RPMI7951 (cell line): ENCODE measurements around the gene RIMBP3B. TPM values are rescaled to one million over a fixed set of nuclear protein-coding genes. Genes with fewer than 3 reads are reported as not detected.
"Not testable (repeated sequence)": the region's sequence is repeated elsewhere in the genome, so short reads cannot be mapped to it uniquely, and the experiment has no call there.

ENCODE experiments used
- DNase-seq: peaks from one replicate; pipeline ENCODE4 v3.0.0-alpha.2; 2012; ENCODE audit warnings: low read depth
- total RNA-seq: library from RNA; depleted of rRNA; stranded (reverse); fragments of >200 nt; shearing (Covaris generic); gene quantifications from 2 replicates; pipeline ENCODE4 v1.2.3, GENCODE V29; 2014; rRNA removed

Gene RIMBP3B, protein sequence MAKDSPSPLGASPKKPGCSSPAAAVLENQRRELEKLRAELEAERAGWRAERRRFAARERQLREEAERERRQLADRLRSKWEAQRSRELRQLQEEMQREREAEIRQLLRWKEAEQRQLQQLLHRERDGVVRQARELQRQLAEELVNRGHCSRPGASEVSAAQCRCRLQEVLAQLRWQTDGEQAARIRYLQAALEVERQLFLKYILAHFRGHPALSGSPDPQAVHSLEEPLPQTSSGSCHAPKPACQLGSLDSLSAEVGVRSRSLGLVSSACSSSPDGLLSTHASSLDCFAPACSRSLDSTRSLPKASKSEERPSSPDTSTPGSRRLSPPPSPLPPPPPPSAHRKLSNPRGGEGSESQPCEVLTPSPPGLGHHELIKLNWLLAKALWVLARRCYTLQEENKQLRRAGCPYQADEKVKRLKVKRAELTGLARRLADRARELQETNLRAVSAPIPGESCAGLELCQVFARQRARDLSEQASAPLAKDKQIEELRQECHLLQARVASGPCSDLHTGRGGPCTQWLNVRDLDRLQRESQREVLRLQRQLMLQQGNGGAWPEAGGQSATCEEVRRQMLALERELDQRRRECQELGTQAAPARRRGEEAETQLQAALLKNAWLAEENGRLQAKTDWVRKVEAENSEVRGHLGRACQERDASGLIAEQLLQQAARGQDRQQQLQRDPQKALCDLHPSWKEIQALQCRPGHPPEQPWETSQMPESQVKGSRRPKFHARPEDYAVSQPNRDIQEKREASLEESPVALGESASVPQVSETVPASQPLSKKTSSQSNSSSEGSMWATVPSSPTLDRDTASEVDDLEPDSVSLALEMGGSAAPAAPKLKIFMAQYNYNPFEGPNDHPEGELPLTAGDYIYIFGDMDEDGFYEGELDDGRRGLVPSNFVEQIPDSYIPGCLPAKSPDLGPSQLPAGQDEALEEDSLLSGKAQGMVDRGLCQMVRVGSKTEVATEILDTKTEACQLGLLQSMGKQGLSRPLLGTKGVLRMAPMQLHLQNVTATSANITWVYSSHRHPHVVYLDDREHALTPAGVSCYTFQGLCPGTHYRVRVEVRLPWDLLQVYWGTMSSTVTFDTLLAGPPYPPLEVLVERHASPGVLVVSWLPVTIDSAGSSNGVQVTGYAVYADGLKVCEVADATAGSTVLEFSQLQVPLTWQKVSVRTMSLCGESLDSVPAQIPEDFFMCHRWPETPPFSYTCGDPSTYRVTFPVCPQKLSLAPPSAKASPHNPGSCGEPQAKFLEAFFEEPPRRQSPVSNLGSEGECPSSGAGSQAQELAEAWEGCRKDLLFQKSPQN (N-terminal part only)
- 0.20 TPM in 1 of 2 replicates, not detected in the other for total RNA-seq

GRCh38 chr22:21383701-21384467 is at the start of gene RIMBP3B:
RIMBP3B (plus strand) TSS chr22:21383751; CDS start chr22:21383859, 108 bp downstream.
- DNase-seq = not testable (repeated sequence)

DNA sequence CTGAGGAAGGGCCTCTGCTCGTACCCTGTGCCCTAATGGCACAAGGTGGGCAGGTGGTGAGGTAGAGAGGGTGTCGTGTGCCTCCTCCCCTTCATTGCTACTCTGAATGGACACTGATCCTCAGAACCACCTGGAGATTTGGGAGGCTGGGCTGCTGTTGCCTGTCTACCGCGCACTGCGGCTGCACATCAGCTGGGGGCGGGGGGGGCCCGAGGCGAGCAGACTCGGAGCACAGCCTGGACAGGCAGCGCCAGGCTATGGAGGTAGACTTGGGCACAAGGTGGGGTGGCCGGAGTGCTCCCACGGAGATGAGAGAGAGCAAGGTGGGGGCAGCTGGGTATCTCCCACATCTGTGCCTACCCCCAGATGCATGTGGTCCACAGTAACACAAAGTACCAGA is 26.0 kb upstream of the RIMBP3B start:
- DNase-seq = not testable (repeated sequence)

DNA sequence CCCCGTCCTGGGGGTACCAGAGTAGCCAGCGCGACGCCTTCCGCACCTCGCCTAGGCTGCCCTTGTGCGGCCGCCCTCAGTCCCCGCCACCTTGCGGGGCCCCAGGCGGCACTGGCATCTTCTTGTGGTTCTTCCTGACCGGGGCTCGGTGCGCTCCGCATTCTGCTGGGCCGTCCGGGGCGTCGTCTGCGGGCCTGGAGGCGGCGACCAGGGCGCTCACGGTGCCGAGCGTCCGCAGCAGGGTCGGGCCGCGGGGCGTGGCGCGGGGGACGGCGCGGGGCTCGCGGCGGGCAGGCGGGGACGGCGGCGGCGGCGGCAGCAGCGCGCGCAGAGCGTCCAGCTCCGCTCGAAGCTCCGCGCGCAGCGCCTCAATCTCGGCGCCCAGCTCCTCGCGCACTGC is 23.0 kb upstream of the RIMBP3B start:
- DNase-seq = not testable (repeated sequence)

DNA sequence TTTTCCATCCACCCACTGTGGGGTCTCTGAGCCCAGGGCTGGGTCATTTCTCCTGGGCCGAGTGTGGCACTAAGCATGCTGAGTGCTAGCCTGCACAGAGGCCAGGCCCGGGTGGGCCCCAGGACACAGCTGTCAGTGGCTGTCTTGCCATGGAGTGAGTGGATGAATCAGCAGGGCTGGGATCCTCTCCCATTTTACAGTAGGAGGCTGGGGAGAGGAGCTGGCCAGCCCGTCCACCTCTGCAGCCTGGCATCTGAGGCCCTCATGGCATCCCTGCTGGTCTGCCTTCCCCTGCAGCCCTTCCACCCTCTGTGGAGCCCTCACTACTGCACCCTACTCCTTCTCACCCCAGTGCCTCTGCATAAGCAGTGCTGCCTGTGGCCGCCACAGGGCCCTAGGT is 21.1 kb upstream of the RIMBP3B start:
- DNase-seq = not testable (repeated sequence)

DNA sequence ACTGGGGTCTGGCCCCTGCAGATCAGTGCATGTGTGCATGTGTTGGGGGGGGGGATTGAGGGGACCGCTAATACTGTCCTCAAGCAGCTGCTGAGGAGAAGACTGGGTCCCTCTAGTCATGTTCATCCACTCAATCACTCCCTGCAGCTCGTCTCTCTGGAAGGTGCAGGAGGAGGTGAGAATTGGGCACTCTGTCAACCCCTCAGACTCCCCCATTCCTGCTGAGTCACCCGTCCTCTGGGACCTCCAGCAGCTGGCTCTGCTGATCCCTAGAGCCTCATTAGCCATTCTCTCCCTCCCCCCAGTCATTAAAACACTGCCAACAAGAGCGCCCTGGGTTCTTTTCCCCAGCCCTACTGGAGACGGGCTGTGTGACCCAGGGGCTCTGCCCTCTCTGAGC is 20.5 kb upstream of the RIMBP3B start:
- peak; percentile 0 for DNase-seq

DNA sequence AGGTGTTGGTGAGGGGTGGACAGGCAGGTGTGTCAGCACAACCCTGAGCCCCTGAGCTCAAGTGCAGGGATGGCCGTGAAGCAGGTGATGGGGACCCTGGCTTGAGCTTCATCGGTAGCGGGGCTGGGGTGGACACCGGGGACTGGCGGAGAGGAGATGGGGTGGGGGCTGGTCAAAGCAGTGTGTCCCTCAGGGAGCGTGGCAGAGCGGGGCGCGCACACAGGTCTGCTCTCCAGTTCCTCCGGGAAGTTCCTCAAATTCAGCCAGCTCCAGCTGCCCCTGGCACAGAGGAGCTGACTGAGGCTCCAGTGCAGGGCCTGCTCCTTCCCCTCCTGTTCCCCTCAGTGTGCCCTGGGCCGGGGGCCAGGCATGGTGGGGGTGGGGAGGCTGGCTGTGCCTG is 19.7 kb upstream of the RIMBP3B start:
- DNase-seq = not testable (repeated sequence)

- not testable (repeated sequence) for DNase-seq
Measured at GRCh38 chr22:21364362-21364761, 19.2 kb upstream of the RIMBP3B start.

DNA sequence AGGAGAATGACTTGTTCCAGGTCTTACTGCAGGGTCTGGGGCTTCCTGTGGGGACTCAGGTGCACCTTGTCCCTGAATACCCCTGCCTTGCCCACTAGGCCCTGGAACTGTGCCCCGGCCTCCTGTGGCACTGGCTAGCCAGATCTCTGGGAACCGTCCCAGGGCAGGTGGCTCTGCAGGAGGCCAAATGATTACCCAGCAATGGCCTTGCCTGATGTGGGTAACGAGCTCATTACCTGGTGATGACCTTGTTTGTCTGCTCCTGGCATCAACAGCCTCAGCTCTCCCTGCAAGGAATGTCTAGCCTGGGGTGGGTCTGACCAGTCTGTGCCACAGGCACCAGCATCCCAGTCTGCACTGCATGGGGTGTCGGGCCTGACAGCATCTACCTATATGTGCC is 18.2 kb upstream of the RIMBP3B start:
- DNase-seq = not testable (repeated sequence)

GRCh38 chr22:21368603-21369310 is 14.8 kb upstream of the RIMBP3B start:
- not testable (repeated sequence) for DNase-seq

DNA sequence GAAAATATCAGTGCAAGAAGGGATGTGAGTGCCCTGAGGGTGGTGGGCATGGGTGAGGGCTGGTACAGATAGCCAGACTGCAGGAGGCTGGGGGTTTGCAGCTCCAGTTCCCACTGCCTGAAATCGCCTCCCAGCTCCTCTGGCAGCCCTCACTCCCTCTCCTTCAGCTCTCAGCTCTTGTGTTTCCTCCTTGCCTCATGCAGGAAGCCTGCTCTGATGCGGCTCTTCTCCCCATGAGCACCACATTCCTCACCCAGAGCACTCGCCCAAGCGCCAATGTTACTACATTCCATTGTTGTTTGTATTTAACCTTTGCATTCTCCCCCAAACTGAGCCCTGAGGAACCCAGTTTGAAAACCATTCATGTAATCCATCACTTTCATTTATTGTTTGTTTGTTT is 7.7 kb upstream of the RIMBP3B start:
- DNase-seq = not testable (repeated sequence)

DNA sequence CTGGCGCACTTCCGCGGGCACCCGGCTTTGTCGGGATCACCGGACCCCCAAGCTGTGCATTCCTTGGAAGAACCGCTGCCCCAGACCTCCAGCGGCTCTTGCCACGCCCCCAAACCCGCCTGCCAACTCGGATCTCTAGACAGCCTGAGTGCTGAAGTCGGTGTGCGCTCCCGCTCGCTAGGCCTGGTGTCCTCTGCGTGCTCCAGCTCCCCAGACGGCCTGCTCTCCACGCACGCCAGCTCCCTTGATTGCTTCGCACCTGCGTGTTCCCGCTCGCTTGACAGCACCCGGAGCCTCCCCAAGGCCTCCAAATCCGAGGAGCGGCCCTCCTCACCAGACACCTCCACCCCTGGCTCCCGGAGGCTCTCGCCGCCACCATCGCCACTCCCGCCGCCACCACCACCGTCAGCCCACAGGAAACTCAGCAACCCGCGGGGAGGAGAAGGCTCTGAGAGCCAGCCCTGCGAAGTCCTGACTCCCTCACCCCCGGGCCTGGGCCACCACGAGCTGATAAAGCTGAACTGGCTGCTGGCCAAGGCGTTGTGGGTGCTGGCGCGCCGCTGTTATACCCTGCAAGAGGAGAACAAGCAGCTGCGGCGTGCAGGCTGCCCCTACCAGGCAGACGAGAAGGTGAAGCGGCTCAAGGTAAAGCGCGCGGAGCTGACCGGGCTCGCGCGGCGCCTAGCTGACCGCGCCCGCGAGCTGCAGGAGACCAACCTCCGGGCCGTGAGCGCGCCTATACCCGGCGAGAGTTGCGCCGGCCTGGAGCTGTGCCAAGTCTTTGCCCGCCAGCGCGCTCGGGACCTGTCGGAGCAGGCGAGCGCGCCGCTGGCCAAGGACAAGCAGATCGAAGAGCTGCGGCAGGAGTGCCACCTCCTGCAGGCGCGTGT is 1.2 kb downstream of the RIMBP3B start:
- not testable (repeated sequence) for DNase-seq

- not testable (repeated sequence) for DNase-seq
Measured at GRCh38 chr22:21389480-21389879, 5.9 kb downstream of the RIMBP3B start.

GRCh38 chr22:21390013-21390412 is 6.5 kb downstream of the RIMBP3B start:
- not testable (repeated sequence) for DNase-seq

DNA sequence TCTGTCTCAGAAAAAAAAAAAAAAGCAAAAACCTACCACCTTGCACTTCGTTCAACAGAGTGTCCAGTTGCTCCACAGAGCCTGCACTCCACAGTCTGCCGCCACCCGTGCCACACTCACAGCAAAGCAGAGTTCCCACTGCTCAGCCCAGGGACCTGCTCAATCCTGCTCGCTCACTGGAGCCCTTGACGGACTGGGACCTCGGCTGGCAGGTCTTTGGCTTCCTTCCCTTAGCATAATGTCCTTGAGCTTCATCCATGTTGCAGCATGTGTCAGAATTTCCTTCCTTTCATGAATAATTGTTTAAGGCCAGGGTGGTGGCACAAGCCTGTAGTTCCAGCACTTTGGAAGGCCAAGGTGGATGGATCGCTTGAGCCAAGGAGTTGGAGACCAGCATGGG is 11.1 kb downstream of the RIMBP3B start:
- DNase-seq = not testable (repeated sequence)

DNA sequence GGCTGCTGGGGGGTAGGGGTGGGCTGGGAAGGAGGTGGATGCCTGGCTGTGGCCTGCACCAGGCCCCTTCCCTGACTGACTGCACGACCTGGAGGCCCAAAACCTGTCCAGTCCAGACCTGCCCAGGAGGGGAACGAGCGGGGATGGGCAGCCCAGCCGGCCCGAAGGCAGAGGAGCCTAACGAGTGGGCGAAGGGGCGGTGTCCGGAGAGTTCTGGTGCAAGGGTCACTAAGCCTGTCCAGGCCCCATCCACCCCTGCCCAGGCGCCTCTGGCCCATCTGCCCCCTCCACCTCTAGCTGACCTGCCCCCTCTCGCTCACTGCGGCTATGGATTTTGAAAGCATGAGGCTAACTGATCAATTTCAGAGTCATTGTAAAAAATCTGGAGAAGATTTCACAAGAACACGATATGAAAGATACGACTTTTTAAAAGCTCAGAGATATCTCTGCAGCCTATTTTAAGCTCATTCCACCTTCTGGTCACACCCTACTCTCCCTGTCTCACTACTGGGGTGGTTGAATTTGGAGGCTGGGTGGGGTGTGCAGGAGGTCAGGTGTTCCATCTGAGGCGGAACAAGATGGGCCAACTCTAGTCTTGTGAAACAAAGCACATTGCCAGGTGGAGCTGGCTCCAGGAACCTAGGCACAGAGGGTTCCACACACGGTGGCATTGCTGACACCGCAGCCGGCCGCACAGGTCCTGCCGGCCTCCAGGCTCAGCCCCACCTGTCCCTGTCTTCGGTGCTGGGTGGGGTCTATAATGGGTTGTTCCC is 17.8 kb downstream of the RIMBP3B start:
- not testable (repeated sequence) for DNase-seq

DNA sequence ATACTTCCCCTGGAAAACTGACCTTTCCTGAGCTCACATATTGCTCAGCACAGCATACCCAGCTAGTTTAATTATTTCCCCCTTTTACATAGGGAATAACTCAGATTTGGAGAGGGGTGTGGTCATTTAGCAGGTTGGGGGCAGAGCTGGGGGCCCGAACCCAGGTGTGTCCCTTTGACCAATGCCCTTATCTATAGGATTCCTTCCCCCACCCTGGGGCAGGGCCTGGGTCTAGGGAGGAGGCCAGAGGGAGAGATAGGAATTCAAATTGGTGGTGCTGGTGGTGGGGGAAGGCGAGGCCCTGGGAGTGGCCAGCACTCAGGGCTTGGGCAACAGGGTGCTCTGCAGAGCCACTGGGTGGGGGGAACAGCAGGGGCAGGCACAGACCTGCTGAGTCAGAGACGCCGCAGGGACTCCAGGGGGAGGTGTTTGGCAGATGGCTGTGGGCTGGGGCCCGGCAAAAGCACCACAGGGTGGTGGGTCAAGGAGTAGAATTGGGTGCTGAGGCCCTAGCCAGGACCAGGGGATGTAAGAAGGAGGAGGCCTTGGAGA is 19.3 kb downstream of the RIMBP3B start:
- not testable (repeated sequence) for DNase-seq

- not testable (repeated sequence) for DNase-seq
Measured at GRCh38 chr22:21407139-21407538, 23.6 kb downstream of the RIMBP3B start.

- DNase-seq = not testable (repeated sequence)
Measured at GRCh38 chr22:21407792-21408191, 24.2 kb downstream of the RIMBP3B start.
